Neural cell (in vitro differentiated cells): Measurements from ENCODE around the gene NTRK2. TPM values are rescaled to one million over a fixed set of nuclear protein-coding genes. Genes with fewer than 3 reads are reported as not detected.

ENCODE experiments used
- H2AFZ ChIP-seq: fragments of 200-600, 300-800 bp; sonication (generic), shearing (Covaris generic); 2 replicates; pipeline ENCODE4 v1.6.0; 2014; ENCODE audit warnings: low read depth, mild to moderate bottlenecking, antibody characterized with exemption, low read length, moderate library complexity
- H3F3A ChIP-seq: fragments of 200-600 bp; shearing (Covaris generic); 2 replicates; pipeline ENCODE4 v1.6.1; 2016; ENCODE audit warnings: mild to moderate bottlenecking, moderate library complexity, mixed read lengths, antibody characterized with exemption, low read length; ENCODE audit not compliant: insufficient read depth, poor library complexity, severe bottlenecking
- H3K27ac ChIP-seq: fragments of 200-600, 300-800 bp; sonication (generic), shearing (Covaris generic); 2 replicates; pipeline ENCODE4 v1.5.1; 2014; ENCODE audit warnings: mild to moderate bottlenecking, low read length, moderate library complexity
- H3K27me3 ChIP-seq: fragments of 300-800, 200-600 bp; sonication (generic), shearing (Covaris generic); 2 replicates; pipeline ENCODE4 v1.6.0; 2014; ENCODE audit warnings: mild to moderate bottlenecking, low read depth, low read length, moderate library complexity; ENCODE audit not compliant: insufficient read depth
- H3K36me3 ChIP-seq: fragments of 300-800, 200-600 bp; sonication (generic), shearing (Covaris generic); 2 replicates; pipeline ENCODE4 v1.5.1; 2014; ENCODE audit warnings: mild to moderate bottlenecking, antibody characterized with exemption, low read length, moderate library complexity; ENCODE audit not compliant: insufficient read depth
- H3K4me2 ChIP-seq: fragments of 300-800, 200-600 bp; sonication (generic), shearing (Covaris generic); 2 replicates; pipeline ENCODE4 v1.6.0; 2014; ENCODE audit warnings: mild to moderate bottlenecking, low read length
- H3K4me3 ChIP-seq: fragments of 300-800, 200-600 bp; sonication (generic), shearing (Covaris generic); 2 replicates; pipeline ENCODE4 v1.5.1; 2014; ENCODE audit warnings: mild to moderate bottlenecking, low read length, moderate library complexity
- H3K79me2 ChIP-seq: fragments of 200-600 bp; shearing (Covaris generic); replicated peaks from 2 replicates; pipeline ENCODE4 v1.6.0; 2014; ENCODE audit warnings: mild to moderate bottlenecking, low read length, moderate library complexity; ENCODE audit not compliant: insufficient read depth
- H3K9ac ChIP-seq: fragments of 300-800, 200-600 bp; sonication (generic), shearing (Covaris generic); 2 replicates; pipeline ENCODE4 v1.6.1; 2016; ENCODE audit warnings: mild to moderate bottlenecking, low read length, mixed read lengths
- H3K9me2 ChIP-seq: fragments of 200-600 bp; shearing (Covaris generic); 2 replicates; pipeline ENCODE4 v1.6.1; 2016; ENCODE audit warnings: mild to moderate bottlenecking, low read length, mixed read lengths; ENCODE audit not compliant: insufficient read depth
- H3K9me3 ChIP-seq: fragments of 200-600, 300-800 bp; sonication (generic), shearing (Covaris generic); 2 replicates; pipeline ENCODE4 v1.6.1; 2016; ENCODE audit warnings: mild to moderate bottlenecking, mixed run types, low read length, moderate library complexity, mixed read lengths
- H4K20me1 ChIP-seq: fragments of 200-600 bp; shearing (Covaris generic); 2 replicates; pipeline ENCODE4 v1.6.1; 2016; ENCODE audit warnings: mild to moderate bottlenecking, mixed run types; ENCODE audit not compliant: insufficient read depth
- CTCF ChIP-seq: fragments of 450-650 bp; IDR thresholded peaks from 2 replicates; pipeline ENCODE4 v1.5.1; 2014; ENCODE audit warnings: antibody characterized with exemption, mild to moderate bottlenecking, moderate library complexity; ENCODE audit not compliant: poor library complexity, severe bottlenecking
- EP300 ChIP-seq: fragments of 450-650 bp; conservative IDR thresholded peaks from 2 replicates; pipeline ENCODE4 v1.6.1; 2014; ENCODE audit warnings: antibody characterized with exemption, mild to moderate bottlenecking, moderate library complexity; ENCODE audit not compliant: poor library complexity, severe bottlenecking
- EZH2 ChIP-seq: fragments of 200-600, 300-800 bp; shearing (Covaris generic), sonication (generic); IDR thresholded peaks from 2 replicates; pipeline ENCODE4 v1.6.1; 2014; ENCODE audit warnings: antibody characterized with exemption, low read length, borderline replicate concordance, mild to moderate bottlenecking; ENCODE audit not compliant: insufficient read depth, poor library complexity, severe bottlenecking
- MXI1 ChIP-seq: fragments of 450-650 bp; conservative IDR thresholded peaks from 2 replicates; pipeline ENCODE4 v1.6.1; 2014; ENCODE audit warnings: antibody characterized with exemption, mild to moderate bottlenecking; ENCODE audit not compliant: poor library complexity, severe bottlenecking
- POLR2AphosphoS5 ChIP-seq: IDR thresholded peaks from 2 replicates; pipeline ENCODE4 v1.6.1; 2012
- RAD21 ChIP-seq: fragments of 450-650 bp; conservative IDR thresholded peaks from 2 replicates; pipeline ENCODE4 v1.6.1; 2014; ENCODE audit warnings: antibody characterized with exemption, mild to moderate bottlenecking, moderate library complexity
- REST ChIP-seq: IDR thresholded peaks from 2 replicates; pipeline ENCODE4 v1.6.1; 2012; ENCODE audit warnings: borderline replicate concordance
- SMC3 ChIP-seq: fragments of 450-650 bp; conservative IDR thresholded peaks from 2 replicates; pipeline ENCODE4 v1.6.1; 2014; ENCODE audit warnings: antibody characterized with exemption, mild to moderate bottlenecking, moderate library complexity; ENCODE audit not compliant: poor library complexity
- TAF1 ChIP-seq: IDR thresholded peaks from 2 replicates; pipeline ENCODE4 v1.6.1; 2012; ENCODE audit warnings: low read depth
- polyA plus RNA-seq: library from polyadenylated mRNA; depleted of rRNA; stranded (reverse); fragments of >200 nt; gene quantifications from 2 replicates; pipeline ENCODE4 v1.2.3, GENCODE V29; 2014

Gene NTRK2
- polyA plus RNA-seq, 1 donor from 2014 or later = 14.2 TPM

GRCh38 chr9:84949258-84949657 is 279.7 kb downstream of the NTRK2 start:
- TF ChIP-seq REST = no peak
- no peak for TF ChIP-seq POLR2AphosphoS5
- TF ChIP-seq EZH2 = no peak
- no peak for TF ChIP-seq CTCF
- no peak for TF ChIP-seq RAD21
- TF ChIP-seq MXI1 = no peak
- no peak for TF ChIP-seq TAF1
- Histone ChIP-seq H4K20me1 (no peaks in the 10 kb centered on the region), H3K9me3 (no peaks in the 10 kb centered on the region), H3K27ac (no peak overlapping the region), H2AFZ (no peak overlapping the region), H3K79me2 (no peaks in the 10 kb centered on the region), H3K4me2 (no peak overlapping the region), H3F3A (no peaks in the 10 kb centered on the region), H3K9ac (no peak overlapping the region), H3K4me3 (no peak overlapping the region), H3K36me3 (no peaks in the 10 kb centered on the region), H3K27me3 (no peaks in the 10 kb centered on the region), H3K9me2 (no peaks in the 10 kb centered on the region)

GRCh38 chr9:84949971-84950370 is 280.4 kb downstream of the NTRK2 start:
- no peak overlapping the region for H3K27ac ChIP-seq
- H3K4me3 ChIP-seq = no peak overlapping the region
- H3K9ac ChIP-seq = no peak overlapping the region
- no peaks in the 10 kb centered on the region for H3K9me2 ChIP-seq
- TF ChIP-seq TAF1 (no peak), REST (no peak), EP300 (no peak), SMC3 (no peak), RAD21 (no peak), POLR2AphosphoS5 (no peak), EZH2 (no peak), MXI1 (no peak), CTCF (no peak)
- no peak overlapping the region for H3K4me2 ChIP-seq
- H2AFZ ChIP-seq = no peak overlapping the region
- no peaks in the 10 kb centered on the region for H3K36me3 ChIP-seq
- H3F3A ChIP-seq = no peaks in the 10 kb centered on the region
- H3K79me2 ChIP-seq = no peaks in the 10 kb centered on the region
- H3K27me3 ChIP-seq = no peaks in the 10 kb centered on the region
- H3K9me3 ChIP-seq = no peaks in the 10 kb centered on the region
- H4K20me1 ChIP-seq = no peaks in the 10 kb centered on the region
